IMR-90 (cell line): ENCODE results near the gene FRMD1. TPM values are rescaled to one million over a fixed set of nuclear protein-coding genes. Genes with fewer than 3 reads are reported as not detected.

Experiments used
- ATAC-seq: fragments of 200-7000 bp; cut with Tn5 transposase; 2 replicates; pipeline ENCODE4 v1.9.1; 2020; ENCODE audit warnings: low read depth, mild to moderate bottlenecking, moderate library complexity
- BruUV-seq: library from RNA; stranded (reverse); fragments of 400-500 nt; replicated peaks from 2 replicates; lab custom pipeline; 2021; lab: Mats Ljungman, UMichigan
- CTCF ChIA-PET: fragments of 300-600 bp; formaldehyde crosslinking; extraction: SDS; loops from one replicate; lab custom pipeline; 2021; ENCODE audit warnings: antibody characterized with exemption; lab: Yijun Ruan, JAX
- POLR2A ChIA-PET: fragments of 300-600 bp; sonication (Branson Sonifier 250); formaldehyde crosslinking; loops from one replicate; lab custom pipeline; 2022; ENCODE audit warnings: antibody characterized with exemption; ENCODE audit not compliant: unreplicated experiment; lab: Charles Lee
- DNase-seq: peaks from one replicate; pipeline ENCODE4 v3.0.0; 2013
- H2AFZ ChIP-seq: replicated peaks from 2 replicates; pipeline ENCODE3; 2013; ENCODE audit warnings: low read length, mild to moderate bottlenecking; ENCODE audit not compliant: poor library complexity
- H2AK5ac ChIP-seq: 2 replicates; pipeline ENCODE4 v1.6.1; 2013; ENCODE audit warnings: low read depth, low read length, inconsistent platforms
- H2AK9ac ChIP-seq: replicated peaks from 2 replicates; pipeline ENCODE3; 2013; ENCODE audit warnings: mild to moderate bottlenecking, low read depth, low read length, moderate library complexity; ENCODE audit not compliant: poor library complexity
- H2BK120ac ChIP-seq: 2 replicates; pipeline ENCODE4 v1.6.1; 2013; ENCODE audit warnings: low read depth, low read length, inconsistent platforms
- H2BK15ac ChIP-seq: 3 replicates; pipeline ENCODE4 v1.6.1; 2013; ENCODE audit warnings: low read depth, low read length, inconsistent platforms
- H2BK20ac ChIP-seq: 2 replicates; pipeline ENCODE4 v1.6.1; 2013; ENCODE audit warnings: low read depth, mild to moderate bottlenecking, inconsistent platforms, low read length, moderate library complexity
- H2BK5ac ChIP-seq: 2 replicates; pipeline ENCODE4 v1.6.1; 2013; ENCODE audit warnings: mild to moderate bottlenecking, low read depth, low read length, inconsistent platforms; ENCODE audit not compliant: poor library complexity, severe bottlenecking
- H3K14ac ChIP-seq: replicated peaks from 2 replicates; pipeline ENCODE4 v1.6.1; 2013; ENCODE audit warnings: low read depth, low read length, inconsistent platforms
- H3K18ac ChIP-seq: 2 replicates; pipeline ENCODE4 v1.6.1; 2013; ENCODE audit warnings: low read depth, low read length, control low read depth
- H3K23ac ChIP-seq: 2 replicates; pipeline ENCODE4 v1.6.1; 2013; ENCODE audit warnings: low read depth, low read length, inconsistent platforms
- H3K27ac ChIP-seq: 2 replicates; pipeline ENCODE4 v1.5.1; 2013; ENCODE audit warnings: mild to moderate bottlenecking, control low read depth, low read length; ENCODE audit not compliant: insufficient read depth
- H3K27me3 ChIP-seq: 2 replicates; pipeline ENCODE4 v1.6.1; 2013; ENCODE audit warnings: low read length; ENCODE audit not compliant: control insufficient read depth, insufficient read depth
- H3K36me3 ChIP-seq: 2 replicates; pipeline ENCODE4 v1.6.1; 2013; ENCODE audit warnings: low read length, mixed read lengths; ENCODE audit not compliant: control insufficient read depth, insufficient read depth
- H3K4ac ChIP-seq: 2 replicates; pipeline ENCODE4 v1.6.1; 2013; ENCODE audit warnings: low read depth, low read length, inconsistent platforms
- H3K4me1 ChIP-seq: 2 replicates; pipeline ENCODE4 v1.6.1; 2013; ENCODE audit warnings: low read length, mixed read lengths; ENCODE audit not compliant: control insufficient read depth, insufficient read depth
- H3K4me2 ChIP-seq: 2 replicates; pipeline ENCODE4 v1.6.1; 2013; ENCODE audit warnings: low read depth, mild to moderate bottlenecking, control low read depth, low read length, moderate library complexity
- H3K4me3 ChIP-seq: 2 replicates; pipeline ENCODE4 v1.5.1; 2013; ENCODE audit warnings: low read depth, mild to moderate bottlenecking, control low read depth, low read length, moderate library complexity; ENCODE audit not compliant: insufficient read depth
- H3K56ac ChIP-seq: 2 replicates; pipeline ENCODE4 v1.6.1; 2013; ENCODE audit warnings: low read length, inconsistent platforms; ENCODE audit not compliant: insufficient read depth; ENCODE audit errors: extremely low read depth
- H3K79me1 ChIP-seq, 2 experiments: 2 replicates each; pipeline ENCODE4 v1.6.1; 2013; ENCODE audit warnings: low read length in 2 of 2, inconsistent platforms in 1 of 2, low read depth in 1 of 2
- H3K9ac ChIP-seq: 2 replicates; pipeline ENCODE4 v1.6.1; 2013; ENCODE audit warnings: low read depth, low read length, control low read depth
- H3K9me1 ChIP-seq: 2 replicates; pipeline ENCODE4 v1.6.1; 2013; ENCODE audit warnings: low read length, inconsistent platforms; ENCODE audit not compliant: insufficient read depth
- H3K9me3 ChIP-seq: 2 replicates; pipeline ENCODE4 v1.6.1; 2013; ENCODE audit warnings: low read length; ENCODE audit not compliant: control insufficient read depth, insufficient read depth
- H4K20me1 ChIP-seq: 2 replicates; pipeline ENCODE4 v1.6.1; 2013; ENCODE audit warnings: low read length, inconsistent platforms; ENCODE audit not compliant: insufficient read depth
- H4K5ac ChIP-seq: 2 replicates; pipeline ENCODE4 v1.6.1; 2013; ENCODE audit warnings: mild to moderate bottlenecking, low read depth, low read length, control low read depth
- H4K8ac ChIP-seq, 2 experiments: 2 replicates each; pipeline ENCODE4 v1.6.1; 2013; ENCODE audit warnings: low read depth in 2 of 2, low read length in 2 of 2, control low read depth in 1 of 2, inconsistent platforms in 1 of 2
- H4K91ac ChIP-seq: 2 replicates; pipeline ENCODE4 v1.6.1; 2013; ENCODE audit warnings: low read depth, low read length, inconsistent platforms; ENCODE audit not compliant: insufficient read depth
- BHLHE40 ChIP-seq: fragments of 150-350 bp; IDR thresholded peaks from 2 replicates; pipeline ENCODE4 v1.6.1; 2016; ENCODE audit warnings: mild to moderate bottlenecking, low read depth, low read length
- CEBPB ChIP-seq: IDR thresholded peaks from 2 replicates; pipeline ENCODE4 v1.6.1; 2012; ENCODE audit warnings: low read depth, low read length, improper control_type of control experiment
- CHD1 ChIP-seq: IDR thresholded peaks from 2 replicates; pipeline ENCODE4 v1.6.1; 2012; ENCODE audit warnings: low read depth, low read length, improper control_type of control experiment
- FOS ChIP-seq: fragments of 150-350 bp; IDR thresholded peaks from 2 replicates; pipeline ENCODE4 v1.6.1; 2016; ENCODE audit warnings: low read depth, low read length
- MAFK ChIP-seq: IDR thresholded peaks from 2 replicates; pipeline ENCODE4 v1.6.1; 2012; ENCODE audit warnings: low read depth, low read length, improper control_type of control experiment
- MAZ ChIP-seq: IDR thresholded peaks from 2 replicates; pipeline ENCODE4 v1.6.1; 2012; ENCODE audit warnings: low read depth, mild to moderate bottlenecking, low read length, improper control_type of control experiment, moderate library complexity, borderline replicate concordance
- MXI1 ChIP-seq: IDR thresholded peaks from 2 replicates; pipeline ENCODE4 v1.6.1; 2012; ENCODE audit warnings: low read depth, mild to moderate bottlenecking, low read length, moderate library complexity, borderline replicate concordance
- NFE2L2 ChIP-seq: fragments of 150-350 bp; IDR thresholded peaks from 2 replicates; pipeline ENCODE4 v1.6.1; 2016; ENCODE audit warnings: low read depth, mild to moderate bottlenecking, low read length
- POLR2A ChIP-seq: IDR thresholded peaks from 2 replicates; pipeline ENCODE4 v1.6.1; 2012; ENCODE audit warnings: mild to moderate bottlenecking, low read depth, low read length
- RAD21 ChIP-seq: IDR thresholded peaks from 2 replicates; pipeline ENCODE4 v1.6.1; 2012; ENCODE audit warnings: low read length, improper control_type of control experiment
- RCOR1 ChIP-seq: IDR thresholded peaks from 2 replicates; pipeline ENCODE4 v1.6.1; 2012; ENCODE audit warnings: mild to moderate bottlenecking, low read length, improper control_type of control experiment; ENCODE audit not compliant: insufficient replicate concordance
- RFX5 ChIP-seq: IDR thresholded peaks from 2 replicates; pipeline ENCODE4 v1.8.0; 2012; ENCODE audit warnings: low read depth, mild to moderate bottlenecking, low read length, moderate library complexity
- SMC3 ChIP-seq: fragments of 150-350 bp; IDR thresholded peaks from 2 replicates; pipeline ENCODE4 v1.6.1; 2016; ENCODE audit warnings: low read depth, mild to moderate bottlenecking, antibody characterized with exemption, low read length, moderate library complexity
- WGBS, 2 experiments: methylation state at CpG; one replicate each; pipeline versions ENCODE4 v1.1.5 to v1.1.7; 2013; ENCODE audit warnings: missing lambda C conversion rate in 2 of 2; ENCODE audit not compliant: insufficient read length in 1 of 2; ENCODE audit errors: extremely low coverage in 2 of 2; 5-methylcytosine and 5-hydroxymethylcytosine counted together
- dilution Hi-C: fragments of 300-500 bp; cut with HindIII; formaldehyde crosslinking; loops from one replicate; pipeline ENCODE4 v1.14.3; 2018; ENCODE audit warnings: low sequenced_read_pairs; ENCODE audit not compliant: unreplicated experiment
- in situ Hi-C: fragments of 300-500 bp; cut with MboI; formaldehyde crosslinking; loops from 3 replicates; pipeline ENCODE4 v1.14.3; 2019; ENCODE audit warnings: low sequenced_read_pairs, inconsistent platforms, mixed read lengths
- intact Hi-C: fragments of 100-400 bp; cut with micrococcal nuclease; formaldehyde crosslinking; loops from 2 replicates; pipeline ENCODE4 v1.10.0; 2022
- polyA plus RNA-seq, 3 experiments: library from polyadenylated mRNA; depleted of rRNA; stranded (reverse); fragments of >200 nt; gene quantifications; 2 replicates each; pipeline ENCODE4 v1.2.3, GENCODE V29; 2012; ENCODE audit warnings: low replicate concordance in 1 of 3
- total RNA-seq: library from RNA; depleted of rRNA; stranded (reverse); fragments of >200 nt; gene quantifications from 2 replicates; pipeline ENCODE4 v1.2.3, GENCODE V29; 2012
- TF ChIP-seq, protein P1 (sequence below): fragments of 150-350 bp; IDR thresholded peaks from 2 replicates; pipeline ENCODE4 v1.6.1; 2017; ENCODE audit warnings: mild to moderate bottlenecking, antibody characterized with exemption, low read length, low read depth
- TF ChIP-seq, protein P2 (sequence below): fragments of 150-350 bp; IDR thresholded peaks from 2 replicates; pipeline ENCODE4 v1.6.1; 2016; ENCODE audit warnings: low read depth, mild to moderate bottlenecking, low read length, moderate library complexity, borderline replicate concordance
- TF ChIP-seq, protein P3 (sequence below): conservative IDR thresholded peaks from 2 replicates; pipeline ENCODE4 v1.5.1; 2012; ENCODE audit warnings: mild to moderate bottlenecking, low read depth, low read length, improper control_type of control experiment

The FRMD1 gene
- total and polyA plus RNA-seq, 2 of the 4 experiments (the other 2 are of a cell fraction), result not detected

GRCh38 chr6:168039849-168040248, 39.2 kb downstream of the FRMD1 start:
- Histone ChIP-seq H3K4me1 (peaks cover 4% of the 10 kb centered on the region; the same call in 1 of the 2 replicates), H4K5ac (no peak overlapping the region), H3K23ac (no peak overlapping the region), H3K4ac (no peak overlapping the region), H3K9ac (no peak overlapping the region), H3K4me2 (no peak overlapping the region), H3K18ac (no peak overlapping the region), H3K79me1 (no peaks in the 10 kb centered on the region), H4K20me1 (no peaks in the 10 kb centered on the region), H2AK9ac (no peak overlapping the region), H2BK5ac (no peak overlapping the region), H2AK5ac (no peak overlapping the region), H3K14ac (no peak overlapping the region), H2BK15ac (no peak overlapping the region), H3K9me3 (peaks cover 3% of the 10 kb centered on the region; the same call in 1 of the 2 replicates), H3K36me3 (no peaks in the 10 kb centered on the region), H3K9me1 (no peaks in the 10 kb centered on the region), H2AFZ (no peak overlapping the region), H4K8ac (no peak overlapping the region), H3K27me3 (no peaks in the 10 kb centered on the region), H2BK20ac (no peak overlapping the region), H3K27ac (no peak overlapping the region), H3K56ac (no peak overlapping the region), H2BK120ac (no peak overlapping the region), H3K4me3 (no peak overlapping the region), H4K91ac (no peak overlapping the region)
- intact Hi-C loops (loop anchor here (10.0 kb wide), 2 partner anchors 85 to 215 kb away; partner anchors contain the start of gene AFDN), dilution Hi-C loops (no loop called here), in situ Hi-C loops (no loop called here)
- 80% methylated on average over 4 of the region's 13 CpGs; no CpG with 5 or more reads in 1 of the 2 experiments for WGBS, 2 experiments
- ChIA-PET POLR2A (no interaction called here), CTCF (no interaction called here)
- TF ChIP-seq RCOR1 (no peak), FOS (no peak), MAZ (no peak), RAD21 (no peak), MAFK (no peak), BHLHE40 (no peak), CHD1 (no peak), SMC3 (no peak), POLR2A (no peak), NFE2L2 (no peak), MXI1 (no peak), CEBPB (no peak), RFX5 (no peak)
- TF ChIP-seq, protein P1, sequence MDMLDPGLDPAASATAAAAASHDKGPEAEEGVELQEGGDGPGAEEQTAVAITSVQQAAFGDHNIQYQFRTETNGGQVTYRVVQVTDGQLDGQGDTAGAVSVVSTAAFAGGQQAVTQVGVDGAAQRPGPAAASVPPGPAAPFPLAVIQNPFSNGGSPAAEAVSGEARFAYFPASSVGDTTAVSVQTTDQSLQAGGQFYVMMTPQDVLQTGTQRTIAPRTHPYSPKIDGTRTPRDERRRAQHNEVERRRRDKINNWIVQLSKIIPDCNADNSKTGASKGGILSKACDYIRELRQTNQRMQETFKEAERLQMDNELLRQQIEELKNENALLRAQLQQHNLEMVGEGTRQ, result no peak
- TF ChIP-seq, protein P2, sequence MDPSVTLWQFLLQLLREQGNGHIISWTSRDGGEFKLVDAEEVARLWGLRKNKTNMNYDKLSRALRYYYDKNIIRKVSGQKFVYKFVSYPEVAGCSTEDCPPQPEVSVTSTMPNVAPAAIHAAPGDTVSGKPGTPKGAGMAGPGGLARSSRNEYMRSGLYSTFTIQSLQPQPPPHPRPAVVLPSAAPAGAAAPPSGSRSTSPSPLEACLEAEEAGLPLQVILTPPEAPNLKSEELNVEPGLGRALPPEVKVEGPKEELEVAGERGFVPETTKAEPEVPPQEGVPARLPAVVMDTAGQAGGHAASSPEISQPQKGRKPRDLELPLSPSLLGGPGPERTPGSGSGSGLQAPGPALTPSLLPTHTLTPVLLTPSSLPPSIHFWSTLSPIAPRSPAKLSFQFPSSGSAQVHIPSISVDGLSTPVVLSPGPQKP, result no peak
- TF ChIP-seq, protein P3, sequence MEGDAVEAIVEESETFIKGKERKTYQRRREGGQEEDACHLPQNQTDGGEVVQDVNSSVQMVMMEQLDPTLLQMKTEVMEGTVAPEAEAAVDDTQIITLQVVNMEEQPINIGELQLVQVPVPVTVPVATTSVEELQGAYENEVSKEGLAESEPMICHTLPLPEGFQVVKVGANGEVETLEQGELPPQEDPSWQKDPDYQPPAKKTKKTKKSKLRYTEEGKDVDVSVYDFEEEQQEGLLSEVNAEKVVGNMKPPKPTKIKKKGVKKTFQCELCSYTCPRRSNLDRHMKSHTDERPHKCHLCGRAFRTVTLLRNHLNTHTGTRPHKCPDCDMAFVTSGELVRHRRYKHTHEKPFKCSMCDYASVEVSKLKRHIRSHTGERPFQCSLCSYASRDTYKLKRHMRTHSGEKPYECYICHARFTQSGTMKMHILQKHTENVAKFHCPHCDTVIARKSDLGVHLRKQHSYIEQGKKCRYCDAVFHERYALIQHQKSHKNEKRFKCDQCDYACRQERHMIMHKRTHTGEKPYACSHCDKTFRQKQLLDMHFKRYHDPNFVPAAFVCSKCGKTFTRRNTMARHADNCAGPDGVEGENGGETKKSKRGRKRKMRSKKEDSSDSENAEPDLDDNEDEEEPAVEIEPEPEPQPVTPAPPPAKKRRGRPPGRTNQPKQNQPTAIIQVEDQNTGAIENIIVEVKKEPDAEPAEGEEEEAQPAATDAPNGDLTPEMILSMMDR, result no peak
- no peak for ATAC-seq
- DNase-seq, result no peak
- no TSS peak for BruUV-seq
